SW 1271 (cell line): Measurements from ENCODE around the gene IRF4.
"Not testable (repeated sequence)": the region's sequence is repeated elsewhere in the genome, so short reads cannot be mapped to it uniquely, and the experiment has no call there.

Source experiments
- DNase-seq, 2 experiments: peaks; one replicate each; lab custom pipeline; 2025; lab: John Stamatoyannopoulos, UW

The IRF4 gene

DNA sequence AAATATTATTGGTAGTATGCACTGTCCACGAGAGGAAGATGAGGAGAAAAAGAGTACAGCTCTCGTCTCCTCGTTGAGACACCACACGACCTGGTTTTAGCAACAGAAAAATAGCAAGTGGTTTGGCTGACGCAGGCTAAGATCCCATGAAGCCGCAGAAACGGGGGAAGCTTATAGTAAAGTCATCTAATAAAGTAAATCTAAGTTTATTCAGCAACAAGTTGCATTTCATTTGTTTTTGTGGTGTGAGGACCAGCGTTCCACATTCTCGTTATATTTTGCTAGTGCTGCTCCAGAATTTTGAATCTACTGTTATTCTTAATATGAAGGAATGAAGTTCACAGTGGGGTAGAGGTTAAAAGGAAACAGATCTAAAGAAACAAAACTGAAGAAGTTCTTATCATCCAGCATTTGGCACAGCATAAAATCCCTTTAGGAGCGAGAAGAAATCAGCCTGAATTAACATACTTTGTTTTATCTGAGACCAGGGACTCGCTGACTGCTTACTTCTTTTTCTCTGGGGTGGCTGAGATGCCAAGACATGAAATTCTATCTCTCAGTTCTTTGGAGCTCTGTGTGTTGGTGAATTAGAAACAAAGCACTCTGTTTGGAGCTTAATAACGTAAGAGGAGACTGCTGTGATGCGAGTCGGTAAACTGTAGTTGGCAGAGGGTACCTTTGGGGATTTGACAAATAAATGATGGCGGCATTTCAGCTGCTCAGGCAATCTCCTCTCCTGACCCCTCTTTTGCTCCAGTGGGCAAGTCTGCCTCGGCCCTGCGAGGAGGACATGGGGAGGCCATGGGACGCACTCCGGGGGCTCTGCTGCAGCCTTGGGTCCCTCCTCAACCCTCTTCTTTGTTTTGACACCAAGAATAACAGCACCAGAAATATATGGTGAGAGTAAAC lies 24.9 kb upstream of the IRF4 start:
- no peak for DNase-seq

DNA sequence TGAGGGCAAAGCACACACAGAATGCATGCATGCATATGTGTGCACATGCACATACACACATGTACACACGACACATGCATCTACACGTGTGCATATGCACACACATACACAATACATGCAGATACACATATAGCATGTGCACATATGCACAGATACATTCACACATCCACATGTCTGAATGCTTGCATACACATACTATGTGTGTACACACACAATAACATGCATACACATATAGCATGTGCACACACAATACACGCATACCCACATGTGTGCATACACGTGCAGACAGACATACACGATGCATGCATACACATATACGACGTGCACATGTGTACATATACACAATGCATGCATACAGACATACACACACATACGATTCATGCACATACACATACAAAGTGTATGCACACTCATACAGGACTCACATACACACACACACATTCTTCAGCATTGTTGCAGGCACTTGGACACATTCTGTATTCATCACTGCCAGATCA lies 24.2 kb upstream of the IRF4 start:
- no peak for DNase-seq

DNA sequence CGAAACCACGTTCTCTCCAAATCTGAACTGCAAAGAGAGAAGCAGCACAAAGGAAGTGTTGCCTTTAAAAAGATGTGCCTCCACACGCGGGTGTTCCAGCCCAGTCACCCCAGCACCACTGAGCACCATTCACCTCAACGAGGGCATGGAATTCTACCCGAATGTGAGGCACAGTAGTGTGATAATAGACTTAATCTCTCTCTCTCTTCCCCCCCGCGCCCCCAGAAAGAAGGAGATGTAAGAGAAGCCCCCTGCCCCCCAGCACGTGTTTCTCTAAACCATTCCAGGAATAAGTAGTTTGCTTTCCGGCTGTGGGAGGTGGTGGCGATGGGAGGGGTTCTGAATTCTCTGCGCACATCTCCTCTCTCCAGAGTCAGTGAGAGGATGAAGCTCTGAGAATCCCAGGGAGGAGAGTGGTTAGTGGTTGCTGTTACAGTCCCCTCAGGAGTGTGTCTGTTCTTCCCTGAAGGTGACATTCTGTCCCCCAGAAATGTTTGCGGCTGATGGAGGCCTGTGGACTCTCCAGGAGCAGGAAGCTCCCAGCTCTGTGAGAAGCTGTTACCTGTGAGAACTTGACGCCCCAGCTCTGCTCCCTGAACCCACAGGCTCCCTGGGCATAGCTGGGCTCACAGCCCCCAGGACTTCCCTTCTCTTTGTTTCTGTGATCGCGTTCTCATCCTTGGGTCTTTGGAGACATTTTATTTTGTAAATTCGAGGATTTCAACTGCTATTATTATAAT lies 23.5 kb upstream of the IRF4 start:
- DNase-seq, result no peak

DNA sequence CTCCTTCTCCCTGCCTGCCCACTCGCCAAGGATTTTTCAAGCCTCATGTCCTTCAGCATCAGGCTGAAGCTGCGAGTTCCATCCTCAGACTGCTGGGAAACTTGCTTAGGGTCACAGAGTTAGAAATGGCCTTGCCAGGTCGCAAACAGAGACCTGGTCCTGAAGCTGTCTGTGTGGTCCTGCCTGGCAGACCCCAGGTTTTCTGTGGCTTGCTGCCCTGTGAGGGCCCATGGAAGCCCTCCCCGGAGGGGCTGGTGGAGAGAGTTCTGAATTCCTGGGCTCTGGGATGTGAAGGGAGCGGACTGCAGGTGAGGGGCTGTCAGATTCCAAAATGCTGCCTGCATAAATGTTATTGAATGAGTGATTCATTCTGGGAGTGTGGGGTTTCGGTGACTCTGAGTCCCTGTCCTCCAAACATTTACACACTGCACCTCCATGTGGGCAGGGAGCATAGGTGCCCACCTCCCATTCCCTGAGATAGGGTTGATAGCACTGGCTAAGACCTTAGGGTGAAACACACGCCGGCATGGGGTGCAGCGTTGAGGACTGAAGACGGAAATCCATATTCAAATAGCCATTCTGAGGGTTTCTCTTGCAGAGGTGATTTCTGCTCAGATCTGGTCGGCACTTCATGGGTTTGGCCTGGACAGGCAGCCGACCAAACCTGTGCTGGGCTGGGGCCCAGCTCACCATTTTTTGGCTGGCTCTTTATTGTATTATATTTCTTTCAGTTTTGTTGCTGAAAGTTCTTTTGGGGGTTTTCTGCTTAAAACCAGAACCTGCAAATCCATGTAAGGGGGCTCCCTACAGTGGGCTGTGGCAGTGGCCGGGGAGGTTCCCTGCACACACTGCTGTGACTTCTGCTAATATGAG lies 21.8 kb upstream of the IRF4 start:
- no peak for DNase-seq

DNA sequence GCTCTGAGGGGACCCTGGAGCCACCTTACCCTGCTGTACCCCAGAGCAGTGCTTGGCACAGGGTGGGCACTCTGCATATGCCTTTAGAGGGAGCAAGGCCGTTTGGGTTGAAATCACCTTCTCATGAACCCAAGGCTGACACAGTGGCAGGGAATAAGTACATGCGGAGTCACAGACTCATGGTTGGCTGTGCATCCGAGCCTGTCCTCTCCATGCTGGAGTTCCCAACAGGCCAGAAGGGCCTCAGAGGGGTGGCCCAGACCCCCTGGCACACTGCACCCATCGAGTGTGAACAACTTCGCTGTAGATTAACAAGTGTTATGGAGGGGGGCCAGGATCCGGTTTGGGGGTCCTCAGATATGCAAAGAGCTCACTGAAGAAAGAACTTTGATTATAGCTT lies 21.0 kb upstream of the IRF4 start:
- no peak for DNase-seq

DNA sequence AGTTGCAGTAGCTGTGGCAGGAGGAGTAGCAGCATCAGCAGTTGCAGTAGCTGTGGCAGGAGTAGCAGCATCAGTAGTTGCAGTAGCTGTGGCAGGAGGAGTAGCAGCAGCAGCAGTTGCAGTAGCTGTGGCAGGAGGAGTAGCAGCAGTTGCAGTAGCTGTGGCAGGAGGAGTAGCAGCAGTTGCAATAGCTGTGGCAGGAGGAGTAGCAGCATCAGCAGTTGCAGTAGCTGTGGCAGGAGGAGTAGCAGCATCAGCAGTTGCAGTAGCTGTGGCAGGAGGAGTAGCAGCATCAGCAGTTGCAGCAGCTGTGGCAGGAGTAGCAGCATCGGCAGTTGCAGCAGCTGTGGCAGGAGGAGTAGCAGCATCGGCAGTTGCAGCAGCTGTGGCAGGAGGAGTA lies 19.7 kb upstream of the IRF4 start:
- DNase-seq, result not testable (repeated sequence)

DNA sequence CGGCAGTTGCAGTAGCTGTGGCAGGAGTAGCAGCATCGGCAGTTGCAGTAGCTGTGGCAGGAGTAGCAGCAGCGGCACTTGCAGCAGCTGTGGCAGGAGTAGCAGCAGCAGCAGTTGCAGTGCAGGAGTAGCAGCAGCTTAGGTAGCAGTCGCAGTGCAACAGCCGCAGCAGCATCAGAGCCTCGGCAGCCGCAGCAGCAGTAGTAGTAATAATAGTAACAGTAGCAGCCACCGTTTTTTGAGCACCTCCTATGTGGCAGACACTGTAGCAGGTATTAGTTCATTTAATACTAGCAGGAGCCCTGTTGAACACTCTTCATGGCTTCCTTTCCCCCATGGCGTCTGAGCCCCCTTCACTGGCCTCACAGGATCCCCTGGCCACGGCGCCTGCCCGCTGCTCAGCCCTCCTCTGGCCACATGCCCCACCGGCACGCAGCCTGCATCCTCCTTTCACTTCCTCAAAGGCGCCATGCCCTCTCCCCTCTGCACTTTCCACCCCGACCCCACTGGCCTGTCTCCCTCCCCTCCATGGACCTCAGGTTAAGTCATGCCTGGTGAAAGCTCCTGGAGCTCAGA lies 19.1 kb upstream of the IRF4 start:
- no peak for DNase-seq

DNA sequence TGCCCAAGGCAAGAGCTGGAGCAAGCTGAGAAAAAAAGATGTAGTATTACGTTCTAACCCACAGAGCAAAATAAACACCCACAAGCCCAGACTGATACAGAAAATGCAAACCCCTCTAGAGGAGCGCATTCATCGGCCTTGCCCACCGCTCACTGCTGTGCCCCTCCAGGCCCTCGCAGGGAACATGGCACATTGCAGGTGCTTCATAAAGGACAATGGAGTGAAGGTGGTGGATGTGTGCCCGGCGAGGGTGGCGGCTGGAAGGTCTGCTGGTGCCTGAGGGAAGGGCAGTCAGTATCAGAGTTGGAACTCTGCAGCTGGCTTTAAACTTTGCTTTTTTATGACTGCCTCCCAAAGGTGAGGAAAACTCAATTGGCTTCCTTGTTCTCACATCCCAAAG lies 18.5 kb upstream of the IRF4 start:
- no peak for DNase-seq

DNA sequence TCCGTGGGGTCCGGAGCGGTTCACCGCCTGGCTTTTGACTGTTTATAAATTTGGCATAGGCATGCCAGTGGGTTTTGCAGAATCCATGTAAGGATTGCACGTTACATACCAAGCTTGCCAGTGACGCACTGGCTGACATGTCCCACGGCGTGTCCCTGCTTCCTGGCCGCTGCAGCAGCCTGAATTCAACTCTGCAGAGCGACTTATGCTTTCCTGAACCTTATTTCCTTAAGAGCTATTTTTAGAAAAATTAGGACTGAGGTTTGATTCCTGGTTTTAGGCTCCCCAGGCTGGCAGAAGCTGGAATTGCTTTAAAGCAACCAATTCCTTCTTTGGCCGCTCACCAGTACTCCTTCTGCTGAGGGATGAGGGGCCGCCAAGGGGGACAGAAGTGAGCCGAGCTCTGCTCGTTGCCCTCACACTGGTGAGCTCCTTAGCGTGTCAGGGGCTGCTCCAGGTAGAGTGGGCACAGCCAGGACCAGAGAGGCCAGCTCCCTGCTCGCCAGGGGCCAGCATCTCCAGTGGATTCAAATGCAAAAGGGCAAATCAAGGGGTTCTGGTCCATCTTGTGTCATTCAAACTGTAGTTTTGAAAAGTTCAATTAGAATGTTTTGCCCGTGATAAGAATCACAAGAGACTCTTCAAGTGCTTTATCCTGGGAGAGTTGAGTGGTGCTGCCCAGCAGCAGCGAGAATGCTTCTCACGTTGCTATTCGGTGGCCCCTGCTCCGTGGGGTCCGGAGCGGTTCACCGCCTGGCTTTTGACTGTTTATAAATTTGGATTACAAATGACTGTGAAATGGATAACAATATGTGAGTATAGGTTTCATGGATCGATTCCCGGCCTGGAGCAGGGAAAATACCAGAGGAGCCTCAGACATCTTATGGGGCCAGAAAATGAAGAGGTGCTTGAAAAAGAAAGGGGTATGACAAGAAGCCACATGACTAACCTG lies 17.5 kb upstream of the IRF4 start:
- no peak for DNase-seq

DNA sequence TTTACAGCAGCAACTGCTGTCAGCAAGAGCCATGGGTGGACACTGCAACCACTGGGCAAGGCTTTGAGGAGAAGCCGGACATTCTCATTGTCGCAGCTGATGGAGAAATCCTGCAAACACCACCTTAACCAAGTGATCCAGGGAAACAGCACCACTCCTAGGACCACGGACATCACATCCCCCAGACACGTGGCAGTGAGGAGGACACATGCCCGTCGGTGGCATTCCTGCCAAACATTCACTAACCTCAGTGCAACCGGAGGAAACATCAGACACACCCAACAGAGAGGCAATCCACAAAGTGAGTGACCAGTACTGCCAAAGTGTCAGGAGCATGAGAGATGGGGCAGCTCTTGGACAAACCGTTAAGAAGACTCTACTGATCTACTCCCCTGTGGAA lies 16.6 kb upstream of the IRF4 start:
- no peak for DNase-seq

DNA sequence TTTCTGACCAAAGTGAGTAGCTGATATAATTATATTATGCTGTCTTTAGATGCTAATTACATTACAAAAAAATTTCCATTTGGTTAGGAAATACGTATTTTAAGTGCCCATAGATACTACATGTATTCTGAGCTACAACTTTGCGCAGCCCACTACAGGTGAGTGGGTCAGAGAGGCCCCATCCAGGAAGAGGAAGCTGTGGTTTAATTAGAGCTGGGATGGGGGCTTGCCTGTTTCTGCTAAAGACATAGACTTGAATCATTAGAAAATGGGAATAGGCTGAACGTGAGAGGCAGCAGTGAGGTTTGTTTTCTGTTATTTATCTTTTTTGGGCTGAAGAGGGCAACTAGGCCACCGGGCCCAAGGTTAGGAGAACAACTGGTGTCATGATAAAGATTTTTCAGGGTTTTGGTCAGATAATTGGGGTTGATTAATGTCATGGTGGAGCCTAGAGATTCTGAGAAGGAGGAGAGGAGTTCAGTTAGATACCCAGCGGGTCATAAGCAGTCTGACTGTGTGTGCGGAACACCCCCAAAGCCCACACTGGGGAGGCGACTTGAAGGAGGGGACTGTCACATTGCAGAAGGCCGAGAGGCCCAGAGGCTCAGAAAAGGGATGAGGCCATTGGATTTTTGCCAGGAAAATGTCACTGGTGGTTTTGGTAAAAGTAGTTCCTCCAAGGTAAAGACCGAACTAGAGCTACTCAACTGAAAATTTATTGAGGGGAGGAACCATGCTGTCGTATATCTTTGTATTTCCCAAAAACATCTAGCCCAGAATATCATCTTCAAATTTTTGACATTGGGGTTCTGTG lies 14.5 kb upstream of the IRF4 start:
- no peak for DNase-seq

DNA sequence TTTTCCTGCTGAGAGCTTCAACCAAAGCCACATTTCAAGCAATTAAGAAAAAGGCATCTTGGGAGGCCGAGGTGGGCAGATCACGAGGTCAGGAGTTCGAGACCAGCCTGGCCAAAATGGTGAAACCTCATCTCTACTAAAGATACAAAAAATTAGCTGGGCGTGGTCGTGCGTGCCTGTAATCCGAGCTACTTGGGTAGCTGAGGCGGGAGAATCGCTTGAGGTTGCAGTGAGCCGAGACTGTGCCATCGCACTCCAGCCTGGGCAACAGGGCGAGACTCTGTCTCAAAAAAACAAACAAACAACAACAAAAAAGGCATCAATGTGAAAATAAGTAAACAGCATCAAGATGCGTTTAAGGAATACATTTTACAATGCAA lies 13.9 kb upstream of the IRF4 start:
- not testable (repeated sequence) for DNase-seq

DNA sequence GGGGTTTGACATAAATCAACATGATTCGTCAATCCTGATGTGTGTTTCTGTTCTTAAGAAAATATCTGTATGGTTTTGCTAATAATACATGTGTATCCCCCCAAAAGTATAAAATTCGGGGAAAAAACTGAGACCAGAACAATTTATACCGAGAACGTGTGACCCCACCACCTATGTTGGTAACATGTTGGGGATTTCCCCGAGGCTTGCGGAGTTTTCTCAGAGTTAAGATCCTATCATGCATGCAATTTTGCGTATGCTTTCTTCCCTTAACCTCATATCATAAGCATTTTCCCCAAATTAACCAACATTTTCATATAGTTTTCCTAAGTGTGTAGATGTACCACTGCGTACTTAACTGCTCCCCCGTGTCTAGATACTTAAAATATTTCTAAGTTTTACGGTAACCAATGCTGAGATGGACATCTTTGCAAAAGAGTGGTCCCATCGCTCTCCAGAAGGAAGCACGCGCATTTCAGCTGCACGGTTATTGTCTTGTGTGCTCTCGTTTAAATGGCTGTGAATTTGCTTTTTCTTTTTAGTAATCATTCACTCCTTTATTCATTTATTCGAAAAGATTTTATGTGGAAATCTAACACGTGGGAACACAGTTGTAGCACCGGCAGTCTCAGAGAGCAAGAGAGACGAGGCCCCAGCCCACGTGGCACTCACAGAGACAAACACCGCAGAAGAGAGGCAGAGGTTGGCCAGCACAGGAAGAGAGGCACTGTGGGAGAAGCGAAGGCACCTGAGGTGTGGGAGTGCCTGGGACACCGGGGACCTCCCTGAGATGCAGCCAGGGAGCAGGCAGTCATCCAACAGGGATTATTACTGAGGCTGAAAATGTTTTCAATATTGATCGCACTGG lies 13.2 kb upstream of the IRF4 start:
- no peak for DNase-seq

DNA sequence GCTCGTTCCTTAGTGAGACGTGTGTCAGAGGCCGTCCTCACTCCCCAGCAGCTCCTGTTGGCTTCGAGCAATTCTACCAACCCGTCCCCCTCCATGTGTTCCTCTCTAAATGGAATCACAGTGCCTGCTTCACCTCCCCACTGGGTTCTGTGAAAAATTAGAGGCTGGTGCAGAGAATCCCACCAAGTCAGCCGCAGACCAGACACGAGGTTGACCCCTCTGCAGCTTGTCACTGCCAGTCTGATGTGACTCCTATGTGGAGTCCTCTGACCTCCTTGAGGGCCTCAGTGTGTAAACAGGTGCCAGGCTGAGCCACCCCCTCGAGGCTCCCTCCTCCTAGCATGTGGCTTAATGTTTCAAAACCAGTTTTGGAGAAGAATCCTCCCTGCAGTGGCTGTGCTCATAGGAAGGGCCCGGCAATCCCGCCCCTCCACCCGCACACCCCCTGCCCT lies 12.6 kb upstream of the IRF4 start:
- DNase-seq, result no peak

DNA sequence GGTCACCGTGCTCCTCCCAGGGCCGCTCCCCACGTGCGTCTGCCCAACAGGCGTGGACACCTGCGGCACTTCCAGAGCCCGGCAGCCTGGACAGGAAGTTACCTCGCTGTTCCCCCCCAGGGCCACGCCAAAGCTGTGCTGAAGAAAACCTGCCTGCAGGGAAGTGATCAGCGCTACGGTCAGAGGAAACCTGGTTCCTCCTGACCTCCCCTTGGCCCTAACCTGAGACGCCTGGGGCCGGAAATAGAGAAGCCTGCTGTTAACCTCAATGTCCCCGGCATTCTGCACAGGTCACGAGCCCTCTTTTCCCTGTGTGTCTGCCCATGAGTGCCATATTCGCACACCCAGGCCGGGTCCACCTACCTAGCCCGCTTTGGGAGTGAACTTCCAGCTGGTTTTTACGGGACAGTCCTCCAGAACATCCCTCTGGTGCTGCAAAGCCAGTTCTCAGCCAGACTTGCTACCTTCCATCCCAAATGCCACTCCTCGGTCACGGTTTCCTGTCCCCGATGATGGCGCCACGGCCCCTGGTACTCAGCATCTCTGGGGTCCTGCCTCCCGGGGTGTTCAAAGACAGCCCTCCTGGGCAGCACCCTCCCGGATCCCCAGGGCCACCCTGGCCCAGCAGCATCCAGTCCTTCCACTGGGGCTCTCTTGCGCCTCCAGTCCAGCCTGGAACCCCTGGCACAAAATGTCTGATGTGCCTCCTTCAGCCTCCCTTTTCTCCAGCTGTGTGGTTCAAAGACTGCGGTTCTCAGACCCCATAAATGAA lies 12.0 kb upstream of the IRF4 start:
- DNase-seq, result no peak

DNA sequence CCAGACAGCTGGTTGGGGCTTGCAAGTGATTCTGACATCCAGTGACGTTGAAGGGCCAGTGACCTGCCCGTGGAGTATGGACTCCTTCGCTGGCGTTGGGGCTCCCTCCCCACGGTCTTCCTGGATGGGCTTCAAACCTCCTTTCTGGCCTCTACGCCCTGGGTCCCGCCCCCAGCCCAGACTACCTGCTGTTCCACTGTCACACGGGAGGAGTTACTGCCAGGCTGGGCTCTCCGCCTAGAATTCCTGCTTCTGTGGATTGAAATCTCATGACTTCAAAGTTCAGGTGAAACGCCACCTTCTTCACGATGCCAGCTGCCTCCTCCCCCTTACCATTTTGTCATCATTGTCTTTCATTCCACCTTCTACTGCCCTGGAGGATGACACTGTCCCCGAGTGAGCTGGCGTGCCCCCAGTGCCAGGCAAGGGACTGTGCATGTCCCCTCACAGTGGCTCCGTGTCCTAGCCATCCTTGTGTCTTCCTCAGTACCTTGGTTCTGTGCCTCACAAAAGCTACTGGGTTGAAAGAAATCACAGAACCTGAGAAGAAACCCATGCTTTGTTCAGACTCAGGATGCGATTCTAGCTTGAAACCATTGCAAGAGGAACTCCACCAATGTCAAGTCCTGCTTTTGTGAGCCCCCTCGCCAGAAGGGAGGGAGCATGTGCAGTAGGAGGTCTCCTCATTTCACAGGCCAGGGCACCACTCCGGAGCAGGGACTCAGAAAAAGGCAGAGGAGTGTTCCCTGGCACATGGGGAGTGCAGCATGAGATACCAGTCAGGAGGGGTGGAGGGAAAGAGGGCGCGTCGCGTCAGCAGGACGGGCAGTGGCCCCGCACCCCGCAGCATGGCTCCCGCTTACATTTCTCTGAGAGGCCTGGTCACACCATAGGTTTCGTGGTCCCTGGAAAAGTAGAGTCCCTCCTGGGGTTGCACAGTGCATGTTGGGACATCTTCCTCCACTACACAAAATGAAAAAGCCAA lies 11.0 kb upstream of the IRF4 start:
- no peak for DNase-seq
